Upper lobe of left lung (tissue), 4 donors: Measurements from ENCODE around the gene PRKCQ.

ENCODE experiments used
- POLR2AphosphoS5 ChIP-seq, 2 donors: sonication (generic); formaldehyde crosslinking; IDR thresholded peaks; one replicate each; pipeline ENCODE4 v1.5.1; 2017; ENCODE audit warnings: antibody characterized with exemption in 2 of 2
- TF ChIP-seq, protein P1 (sequence below), 6 experiments: fragments of 450-650 bp in 4 of 6; fragments of 200-600 bp in 2 of 6; sonication (generic) in 2 of 6; IDR thresholded peaks; one replicate each; pipeline ENCODE4 v1.5.1; 2016 to 2019; ENCODE audit warnings: antibody characterized with exemption in 6 of 6

DNA sequence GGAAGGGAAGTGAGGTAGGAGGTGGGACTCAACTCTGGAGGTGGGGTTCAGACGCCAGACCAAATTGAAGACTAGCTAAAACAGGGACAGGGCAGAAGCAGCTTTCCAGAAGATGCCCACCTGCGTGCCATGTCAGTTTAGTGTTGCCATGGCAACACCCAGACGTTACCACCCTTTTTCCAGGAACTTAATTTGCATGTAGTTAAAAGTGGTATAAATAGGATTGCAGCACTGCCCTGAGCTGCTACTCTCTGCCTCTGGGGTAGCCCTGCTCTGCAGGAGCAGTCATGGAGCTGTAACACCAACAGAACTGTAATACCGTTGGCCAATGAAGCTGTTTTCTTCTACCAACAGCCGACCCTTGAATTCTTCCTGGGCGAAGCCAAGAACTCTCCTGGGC is 93.8 kb downstream of the PRKCQ start:
- TF ChIP-seq, protein P1, sequence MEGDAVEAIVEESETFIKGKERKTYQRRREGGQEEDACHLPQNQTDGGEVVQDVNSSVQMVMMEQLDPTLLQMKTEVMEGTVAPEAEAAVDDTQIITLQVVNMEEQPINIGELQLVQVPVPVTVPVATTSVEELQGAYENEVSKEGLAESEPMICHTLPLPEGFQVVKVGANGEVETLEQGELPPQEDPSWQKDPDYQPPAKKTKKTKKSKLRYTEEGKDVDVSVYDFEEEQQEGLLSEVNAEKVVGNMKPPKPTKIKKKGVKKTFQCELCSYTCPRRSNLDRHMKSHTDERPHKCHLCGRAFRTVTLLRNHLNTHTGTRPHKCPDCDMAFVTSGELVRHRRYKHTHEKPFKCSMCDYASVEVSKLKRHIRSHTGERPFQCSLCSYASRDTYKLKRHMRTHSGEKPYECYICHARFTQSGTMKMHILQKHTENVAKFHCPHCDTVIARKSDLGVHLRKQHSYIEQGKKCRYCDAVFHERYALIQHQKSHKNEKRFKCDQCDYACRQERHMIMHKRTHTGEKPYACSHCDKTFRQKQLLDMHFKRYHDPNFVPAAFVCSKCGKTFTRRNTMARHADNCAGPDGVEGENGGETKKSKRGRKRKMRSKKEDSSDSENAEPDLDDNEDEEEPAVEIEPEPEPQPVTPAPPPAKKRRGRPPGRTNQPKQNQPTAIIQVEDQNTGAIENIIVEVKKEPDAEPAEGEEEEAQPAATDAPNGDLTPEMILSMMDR (IDR thresholded peaks at IDR 0.05): no peak
- no peak for TF ChIP-seq POLR2AphosphoS5 (IDR thresholded peaks at IDR 0.05)
